C4-2B (cell line): ENCODE data around the gene CERCAM.

Source experiments
- H3K27ac ChIP-seq: fragments of 450-650 bp; 2 replicates; pipeline ENCODE4 v1.5.1; 2017
- ZFX ChIP-seq: fragments of 450-650 bp; IDR thresholded peaks from 2 replicates; pipeline ENCODE4 v1.6.1; 2017
- TF ChIP-seq, protein P1 (sequence below): fragments of 450-650 bp; conservative IDR thresholded peaks from 2 replicates; pipeline ENCODE4 v1.5.1; 2017; ENCODE audit warnings: mild to moderate bottlenecking

Gene CERCAM

GRCh38 chr9:128479262-128479661 is 58.6 kb downstream of the CERCAM start:
- TF ChIP-seq ZFX: no peak
- TF ChIP-seq, protein P1, sequence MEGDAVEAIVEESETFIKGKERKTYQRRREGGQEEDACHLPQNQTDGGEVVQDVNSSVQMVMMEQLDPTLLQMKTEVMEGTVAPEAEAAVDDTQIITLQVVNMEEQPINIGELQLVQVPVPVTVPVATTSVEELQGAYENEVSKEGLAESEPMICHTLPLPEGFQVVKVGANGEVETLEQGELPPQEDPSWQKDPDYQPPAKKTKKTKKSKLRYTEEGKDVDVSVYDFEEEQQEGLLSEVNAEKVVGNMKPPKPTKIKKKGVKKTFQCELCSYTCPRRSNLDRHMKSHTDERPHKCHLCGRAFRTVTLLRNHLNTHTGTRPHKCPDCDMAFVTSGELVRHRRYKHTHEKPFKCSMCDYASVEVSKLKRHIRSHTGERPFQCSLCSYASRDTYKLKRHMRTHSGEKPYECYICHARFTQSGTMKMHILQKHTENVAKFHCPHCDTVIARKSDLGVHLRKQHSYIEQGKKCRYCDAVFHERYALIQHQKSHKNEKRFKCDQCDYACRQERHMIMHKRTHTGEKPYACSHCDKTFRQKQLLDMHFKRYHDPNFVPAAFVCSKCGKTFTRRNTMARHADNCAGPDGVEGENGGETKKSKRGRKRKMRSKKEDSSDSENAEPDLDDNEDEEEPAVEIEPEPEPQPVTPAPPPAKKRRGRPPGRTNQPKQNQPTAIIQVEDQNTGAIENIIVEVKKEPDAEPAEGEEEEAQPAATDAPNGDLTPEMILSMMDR: no peak
- no peak overlapping the region for H3K27ac ChIP-seq

DNA sequence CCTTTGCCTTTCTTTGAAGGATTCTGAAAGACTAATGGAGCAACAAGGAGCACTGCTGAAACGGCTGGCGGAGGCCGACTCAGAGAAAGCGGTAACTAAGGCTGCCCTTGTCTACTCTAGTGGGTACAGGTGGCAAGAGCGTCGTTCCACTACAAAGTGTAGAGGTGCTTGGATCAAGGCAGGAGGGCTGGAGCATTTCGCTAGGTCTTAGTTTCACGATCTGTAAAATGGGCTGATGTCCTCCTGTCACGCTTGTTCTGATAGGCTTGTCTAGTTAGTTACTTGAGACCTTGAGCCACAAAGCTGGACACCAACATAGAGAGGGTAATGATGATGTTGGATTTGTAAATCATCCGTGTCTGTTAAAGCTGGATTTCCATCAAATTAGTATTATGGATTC is 60.9 kb downstream of the CERCAM start:
- TF ChIP-seq, protein P1: no peak
- TF ChIP-seq ZFX: no peak

GRCh38 chr9:128482186-128482585 is 61.5 kb downstream of the CERCAM start:
- no peak overlapping the region for H3K27ac ChIP-seq
- TF ChIP-seq, protein P1: no peak
- TF ChIP-seq ZFX: no peak

More for the DNA sequence above, 60.9 kb downstream of the CERCAM start:
- no peak overlapping the region for H3K27ac ChIP-seq

DNA sequence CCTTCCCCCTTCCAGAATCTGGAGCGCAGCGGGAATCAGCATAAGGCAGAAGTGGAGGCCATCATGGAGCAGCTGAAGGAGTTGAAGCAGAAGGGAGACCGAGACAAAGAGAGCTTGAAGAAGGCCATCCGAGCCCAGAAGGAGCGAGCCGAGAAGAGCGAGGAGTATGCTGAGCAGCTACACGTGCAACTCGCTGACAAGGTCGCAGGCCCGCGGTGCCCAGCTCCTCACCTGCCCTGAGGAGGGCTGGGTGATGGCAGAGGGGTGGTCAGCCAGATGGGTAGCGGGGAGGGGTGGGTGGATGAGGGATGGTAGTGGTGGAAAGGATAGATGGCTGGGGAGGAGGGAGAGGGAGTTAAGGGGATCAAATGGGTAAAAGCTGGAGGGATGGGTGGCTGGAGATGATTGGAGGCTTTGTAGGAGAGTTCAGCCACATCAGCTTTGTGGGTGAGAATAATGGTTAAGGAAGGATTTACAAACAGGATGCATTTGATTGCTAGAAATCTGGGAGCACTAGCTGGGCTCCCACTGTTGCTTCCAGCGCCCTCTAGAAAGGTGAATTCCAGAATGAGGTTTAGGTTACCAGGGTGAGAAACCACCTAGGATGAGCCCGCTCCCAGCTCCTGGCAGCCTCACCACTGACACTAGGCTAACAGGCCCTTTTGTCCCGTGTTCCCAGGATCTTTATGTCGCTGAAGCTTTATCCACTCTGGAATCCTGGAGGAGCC is 64.2 kb downstream of the CERCAM start:
- H3K27ac ChIP-seq: no peak overlapping the region
- TF ChIP-seq, protein P1: no peak
- no peak for TF ChIP-seq ZFX

GRCh38 chr9:128485414-128485855 is 64.8 kb downstream of the CERCAM start:
- H3K27ac ChIP-seq: no peak overlapping the region
- TF ChIP-seq, protein P1: no peak
- TF ChIP-seq ZFX: no peak

GRCh38 chr9:128486201-128486600 is 65.5 kb downstream of the CERCAM start:
- TF ChIP-seq, protein P1: no peak
- no peak for TF ChIP-seq ZFX
- no peak overlapping the region for H3K27ac ChIP-seq
